Peyer's patch (tissue), 4 donors: Measurements from ENCODE around the gene HOMER1.
"Not testable (repeated sequence)": the region's sequence is repeated elsewhere in the genome, so short reads cannot be mapped to it uniquely, and the experiment has no call there.

Experiments used
- CTCF ChIP-seq, 6 experiments: fragments of 450-650 bp in 4 of 6; fragments of 200-600 bp in 2 of 6; sonication (generic) in 1 of 6; IDR thresholded peaks; one replicate each; pipeline ENCODE4 v1.5.1; 2017 to 2019; ENCODE audit warnings: antibody characterized with exemption in 6 of 6, mild to moderate bottlenecking in 3 of 6, moderate library complexity in 1 of 6
- POLR2A ChIP-seq, 2 donors: fragments of 450-650 bp; IDR thresholded peaks; one replicate each; pipeline ENCODE4 v1.5.1; 2017; ENCODE audit warnings: antibody characterized with exemption in 2 of 2, mild to moderate bottlenecking in 2 of 2, moderate library complexity in 2 of 2

- not testable (repeated sequence) for TF ChIP-seq CTCF, POLR2A (IDR thresholded peaks at IDR 0.05)
Observed at GRCh38 chr5:79385126-79385525, 128.8 kb downstream of the HOMER1 start.
